Suprapubic skin (tissue), 4 donors: ENCODE data around the gene PAX9. TPM values are rescaled to one million over a fixed set of nuclear protein-coding genes. Genes with fewer than 3 reads are reported as not detected.

Source experiments
- DNase-seq, 2 donors: peaks; one replicate each; pipeline ENCODE4 v3.0.0-alpha.2; 2019; ENCODE audit warnings: low spot score in 2 of 2
- H3K27ac ChIP-seq: fragments of 200-600 bp; sonication (generic); one replicate; pipeline ENCODE4 v1.5.1; 2019
- H3K27me3 ChIP-seq: fragments of 200-600 bp; sonication (generic); one replicate; pipeline ENCODE4 v1.5.1; 2019
- H3K36me3 ChIP-seq: fragments of 200-600 bp; sonication (generic); one replicate; pipeline ENCODE4 v1.5.1; 2019
- H3K4me1 ChIP-seq: fragments of 200-600 bp; sonication (generic); one replicate; pipeline ENCODE4 v1.5.1; 2019
- H3K4me3 ChIP-seq: fragments of 200-600 bp; sonication (generic); one replicate; pipeline ENCODE4 v1.5.1; 2019; ENCODE audit warnings: mild to moderate bottlenecking
- H3K9me3 ChIP-seq: fragments of 200-600 bp; sonication (generic); one replicate; pipeline ENCODE4 v1.5.1; 2019
- CTCF ChIP-seq, 2 donors: fragments of 200-600 bp in 1 of 2; fragments of 450-650 bp in 1 of 2; sonication (generic) in 1 of 2; IDR thresholded peaks; one replicate each; pipeline ENCODE4 v1.5.1; 2016 to 2019; ENCODE audit warnings: antibody characterized with exemption in 2 of 2, mild to moderate bottlenecking in 1 of 2, moderate library complexity in 1 of 2
- EP300 ChIP-seq: sonication (generic); formaldehyde crosslinking; IDR thresholded peaks from one replicate; pipeline ENCODE4 v1.6.1; 2017; ENCODE audit warnings: antibody characterized with exemption
- POLR2A ChIP-seq, 2 donors: fragments of 450-650 bp; IDR thresholded peaks; one replicate each; pipeline ENCODE4 v1.6.1; 2017; ENCODE audit warnings: antibody characterized with exemption in 2 of 2, mild to moderate bottlenecking in 2 of 2, moderate library complexity in 2 of 2
- POLR2AphosphoS5 ChIP-seq, 3 donors: sonication (generic); formaldehyde crosslinking; IDR thresholded peaks; one replicate each; pipeline ENCODE4 v1.6.1; 2017; ENCODE audit warnings: antibody characterized with exemption in 3 of 3
- WGBS: methylation state at CpG from one replicate; pipeline ENCODE4 v1.1.5; 2018; 5-methylcytosine and 5-hydroxymethylcytosine counted together
- total RNA-seq, 4 donors: library from RNA; depleted of rRNA; stranded (reverse); fragments of >200 nt; gene quantifications; one replicate each; pipeline ENCODE4 v1.1.0, GENCODE V29; 2016

Gene PAX9
- total RNA-seq, 4 donors from 2014 or later: 0.23 to 1.5 (median 0.96) TPM

- Histone ChIP-seq H3K4me3 (peak overlapping the region; percentile 32), H3K27me3 (peaks cover 100% of the 10 kb centered on the region), H3K9me3 (no peaks in the 10 kb centered on the region), H3K4me1 (peaks cover 37% of the 10 kb centered on the region), H3K27ac (no peak overlapping the region), H3K36me3 (no peaks in the 10 kb centered on the region)
- 16% methylated on average over 22 of the region's 48 CpGs for WGBS
- TF ChIP-seq POLR2A (IDR thresholded peaks at IDR 0.05): no peak
- no peak for TF ChIP-seq EP300
- no peak for TF ChIP-seq POLR2AphosphoS5 (IDR thresholded peaks at IDR 0.05)
- TF ChIP-seq CTCF (IDR thresholded peaks at IDR 0.05): peak in 1 of 2 donors; percentile 68
- no peak for DNase-seq
Observed at GRCh38 chr14:36655963-36656686, 5.5 kb upstream of the PAX9 start.

GRCh38 chr14:36656687-36657398, 4.8 kb upstream of the PAX9 start:
- TF ChIP-seq CTCF (IDR thresholded peaks at IDR 0.05): no peak
- no peak for TF ChIP-seq POLR2AphosphoS5 (IDR thresholded peaks at IDR 0.05)
- no peak for TF ChIP-seq POLR2A (IDR thresholded peaks at IDR 0.05)
- TF ChIP-seq EP300: no peak
- no peaks in the 10 kb centered on the region for H3K9me3 ChIP-seq
- no peak overlapping the region for H3K27ac ChIP-seq
- no peaks in the 10 kb centered on the region for H3K36me3 ChIP-seq
- 14% methylated on average over 31 of the region's 31 CpGs for WGBS
- peak in 1 of 2 donors; percentile 57 for DNase-seq
- H3K4me1 ChIP-seq: peaks cover 42% of the 10 kb centered on the region
- H3K27me3 ChIP-seq: peaks cover 100% of the 10 kb centered on the region
- H3K4me3 ChIP-seq: peak overlapping the region; percentile 32

- Histone ChIP-seq H3K27me3 (peaks cover 97% of the 10 kb centered on the region), H3K36me3 (no peaks in the 10 kb centered on the region), H3K4me1 (peaks cover 50% of the 10 kb centered on the region), H3K27ac (no peak overlapping the region), H3K9me3 (no peaks in the 10 kb centered on the region), H3K4me3 (peak overlapping the region; percentile 32)
- 2% methylated on average over 33 of the region's 55 CpGs for WGBS
- DNase-seq: peak in 1 of 2 donors; percentile 65
- no peak for TF ChIP-seq EP300
- no peak for TF ChIP-seq POLR2A (IDR thresholded peaks at IDR 0.05)
- no peak for TF ChIP-seq POLR2AphosphoS5 (IDR thresholded peaks at IDR 0.05)
- no peak for TF ChIP-seq CTCF (IDR thresholded peaks at IDR 0.05)
Observed at GRCh38 chr14:36657399-36658122, 4.1 kb upstream of the PAX9 start.

- H3K27me3 ChIP-seq: peaks cover 97% of the 10 kb centered on the region
- no peaks in the 10 kb centered on the region for H3K9me3 ChIP-seq
- TF ChIP-seq POLR2A (IDR thresholded peaks at IDR 0.05): no peak
- TF ChIP-seq POLR2AphosphoS5 (IDR thresholded peaks at IDR 0.05): no peak
- no peak for TF ChIP-seq EP300
- TF ChIP-seq CTCF (IDR thresholded peaks at IDR 0.05): no peak
- peak overlapping the region; percentile 32 for H3K4me3 ChIP-seq
- H3K36me3 ChIP-seq: no peaks in the 10 kb centered on the region
- H3K4me1 ChIP-seq: peaks cover 58% of the 10 kb centered on the region
- no peak for DNase-seq
- no peak overlapping the region for H3K27ac ChIP-seq
- WGBS: 20% methylated on average over 16 of the region's 55 CpGs
Observed at GRCh38 chr14:36658123-36659009, 3.3 kb upstream of the PAX9 start.
